Transverse colon (tissue), 3 donors: ENCODE measurements around the gene PDK2.
A peak's percentile ranks its signal among the peaks of the same experiment; 100 is the strongest.

ENCODE experiments used
- CTCF ChIP-seq, 5 experiments: fragments of 200-600 bp in 3 of 5; fragments of 450-650 bp in 2 of 5; sonication (generic) in 3 of 5; IDR thresholded peaks; 1 replicate in 2 of 5; 2 replicates in 3 of 5; pipeline ENCODE4 v1.5.1; 2016 to 2017; ENCODE audit warnings: antibody characterized with exemption in 5 of 5, inconsistent platforms in 3 of 5, mild to moderate bottlenecking in 2 of 5, moderate library complexity in 1 of 5
- EP300 ChIP-seq: sonication (generic); formaldehyde crosslinking; IDR thresholded peaks from one replicate; pipeline ENCODE4 v1.6.1; 2017; ENCODE audit warnings: antibody characterized with exemption, low read depth
- POLR2A ChIP-seq: fragments of 450-650 bp; IDR thresholded peaks from one replicate; pipeline ENCODE4 v1.6.1; 2016; ENCODE audit warnings: antibody characterized with exemption, mild to moderate bottlenecking, moderate library complexity

GRCh38 chr17:50056217-50056960 is 38.8 kb upstream of the PDK2 start:
- TF ChIP-seq CTCF (IDR thresholded peaks at IDR 0.05) (peak in 4 of 5 experiments; percentile 17 to 43 (median 32)), POLR2A (no peak), EP300 (no peak)
